ENCODE results near the gene RYR1.

The RYR1 gene

DNA sequence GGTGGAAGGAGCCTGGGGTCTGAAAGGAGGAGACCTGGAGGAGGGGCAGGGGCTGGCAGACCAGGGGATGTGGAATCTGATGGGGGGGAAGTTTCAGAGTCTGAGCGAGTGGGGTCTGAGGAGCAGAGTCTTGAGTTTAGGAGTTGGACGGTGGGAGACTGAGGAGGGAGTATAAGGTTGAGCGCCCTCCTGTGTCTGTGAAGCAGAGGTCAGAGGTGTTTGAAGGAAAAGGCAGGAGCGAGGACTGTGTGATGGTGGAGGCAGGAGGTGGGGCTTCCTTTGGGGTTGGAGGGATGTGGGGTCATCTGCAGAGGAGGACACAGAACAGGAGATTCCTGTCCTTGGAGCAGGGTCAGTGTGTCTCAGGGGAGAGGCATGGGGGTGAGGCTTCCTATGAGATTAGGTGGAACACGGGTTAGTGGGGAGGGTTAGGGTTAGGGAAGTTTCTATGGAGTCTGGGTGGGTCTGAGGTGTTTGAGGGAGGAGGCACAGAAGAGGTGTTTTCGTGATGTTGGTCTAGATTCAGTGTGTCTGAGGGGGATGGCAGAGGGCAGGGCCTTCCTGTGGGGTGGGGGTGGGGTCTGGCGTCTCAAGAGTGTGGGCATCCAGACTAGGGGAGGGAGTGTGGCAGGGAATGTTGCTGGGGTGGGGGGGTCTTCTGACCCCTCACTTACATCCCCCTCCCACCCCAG, 8.3 kb downstream of the RYR1 start:
- no peak overlapping the region for H3K4me3 ChIP-seq (ENCODE audit: low read depth, low read length)

DNA sequence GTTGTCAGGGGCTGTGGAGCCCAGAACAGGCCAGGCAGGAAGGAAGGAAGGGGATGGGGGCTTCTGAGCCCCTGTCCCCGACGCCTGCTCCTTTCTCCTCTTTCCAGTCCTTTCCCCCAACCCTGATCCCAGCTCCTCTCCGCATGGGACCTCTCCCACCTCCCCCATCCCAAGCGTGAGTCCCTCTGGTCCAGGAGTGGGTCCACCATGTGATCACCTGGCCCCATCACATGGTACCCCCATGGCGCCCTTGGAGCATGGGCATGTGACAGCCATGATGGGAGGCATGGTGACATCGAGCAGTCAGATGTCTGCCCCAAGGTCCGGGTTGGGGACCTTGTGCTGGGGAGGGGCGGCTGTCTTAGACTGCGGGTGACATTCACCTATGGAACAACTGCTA, 9.2 kb downstream of the RYR1 start:
- TF ChIP-seq, protein P1, sequence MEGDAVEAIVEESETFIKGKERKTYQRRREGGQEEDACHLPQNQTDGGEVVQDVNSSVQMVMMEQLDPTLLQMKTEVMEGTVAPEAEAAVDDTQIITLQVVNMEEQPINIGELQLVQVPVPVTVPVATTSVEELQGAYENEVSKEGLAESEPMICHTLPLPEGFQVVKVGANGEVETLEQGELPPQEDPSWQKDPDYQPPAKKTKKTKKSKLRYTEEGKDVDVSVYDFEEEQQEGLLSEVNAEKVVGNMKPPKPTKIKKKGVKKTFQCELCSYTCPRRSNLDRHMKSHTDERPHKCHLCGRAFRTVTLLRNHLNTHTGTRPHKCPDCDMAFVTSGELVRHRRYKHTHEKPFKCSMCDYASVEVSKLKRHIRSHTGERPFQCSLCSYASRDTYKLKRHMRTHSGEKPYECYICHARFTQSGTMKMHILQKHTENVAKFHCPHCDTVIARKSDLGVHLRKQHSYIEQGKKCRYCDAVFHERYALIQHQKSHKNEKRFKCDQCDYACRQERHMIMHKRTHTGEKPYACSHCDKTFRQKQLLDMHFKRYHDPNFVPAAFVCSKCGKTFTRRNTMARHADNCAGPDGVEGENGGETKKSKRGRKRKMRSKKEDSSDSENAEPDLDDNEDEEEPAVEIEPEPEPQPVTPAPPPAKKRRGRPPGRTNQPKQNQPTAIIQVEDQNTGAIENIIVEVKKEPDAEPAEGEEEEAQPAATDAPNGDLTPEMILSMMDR (IDR thresholded peaks at IDR 0.05; ENCODE audit: control insufficient read depth, extremely low read depth, insufficient read depth) = no peak
- no peak overlapping the region for H3K4me3 ChIP-seq (ENCODE audit: low read depth, low read length)
- DNase-seq (ENCODE audit: low read depth) = no peak

More for the DNA sequence above, 8.3 kb downstream of the RYR1 start:
- TF ChIP-seq, protein P1 (IDR thresholded peaks at IDR 0.05; ENCODE audit: control insufficient read depth, extremely low read depth, insufficient read depth) = no peak
- DNase-seq (ENCODE audit: low read depth) = no peak

DNA sequence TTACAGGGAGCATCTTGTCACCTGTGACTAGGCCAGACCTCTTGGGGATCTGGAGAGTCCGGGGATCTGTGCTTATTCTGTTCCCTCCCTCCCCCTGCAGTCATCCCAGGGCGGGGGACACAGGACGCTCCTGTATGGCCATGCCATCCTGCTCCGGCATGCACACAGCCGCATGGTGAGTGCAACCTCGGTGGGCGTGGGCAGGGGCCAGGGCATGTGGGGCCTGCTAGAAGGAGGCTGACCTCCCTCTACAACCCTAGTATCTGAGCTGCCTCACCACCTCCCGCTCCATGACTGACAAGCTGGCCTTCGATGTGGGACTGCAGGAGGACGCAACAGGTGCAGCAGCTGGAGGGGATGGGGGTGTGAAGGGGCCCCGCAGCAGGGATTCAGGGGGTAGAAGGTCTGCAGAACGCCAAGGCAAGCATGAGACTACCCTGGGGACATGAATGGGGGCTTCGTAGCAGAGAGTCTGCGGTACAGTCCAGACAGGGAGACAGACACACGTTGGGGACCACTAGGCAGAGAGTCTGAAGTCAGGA, 10.0 kb downstream of the RYR1 start:
- TF ChIP-seq, protein P1 (IDR thresholded peaks at IDR 0.05; ENCODE audit: control insufficient read depth, extremely low read depth, insufficient read depth) = no peak
- H3K4me3 ChIP-seq (ENCODE audit: low read depth, low read length) = no peak overlapping the region
- DNase-seq (ENCODE audit: low read depth) = no peak

DNA sequence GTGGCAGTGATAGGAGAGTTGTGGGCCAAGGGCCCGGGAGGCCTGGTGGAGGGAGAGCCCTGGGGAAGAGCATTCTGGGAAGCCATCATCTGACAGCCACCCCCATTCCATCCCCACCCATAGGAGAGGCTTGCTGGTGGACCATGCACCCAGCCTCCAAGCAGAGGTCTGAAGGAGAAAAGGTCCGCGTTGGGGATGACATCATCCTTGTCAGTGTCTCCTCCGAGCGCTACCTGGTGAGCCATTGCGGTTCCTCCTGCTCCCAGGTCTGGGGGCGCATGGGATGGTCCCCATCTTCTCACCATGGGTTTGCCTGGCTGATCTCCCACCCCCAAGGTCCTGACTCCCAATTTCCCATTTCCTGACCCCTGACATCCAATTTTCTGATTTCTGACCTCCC, 10.5 kb downstream of the RYR1 start:
- TF ChIP-seq, protein P1 (IDR thresholded peaks at IDR 0.05; ENCODE audit: control insufficient read depth, extremely low read depth, insufficient read depth) = no peak
- DNase-seq (ENCODE audit: low read depth) = no peak
- H3K4me3 ChIP-seq (ENCODE audit: low read depth, low read length) = no peak overlapping the region

DNA sequence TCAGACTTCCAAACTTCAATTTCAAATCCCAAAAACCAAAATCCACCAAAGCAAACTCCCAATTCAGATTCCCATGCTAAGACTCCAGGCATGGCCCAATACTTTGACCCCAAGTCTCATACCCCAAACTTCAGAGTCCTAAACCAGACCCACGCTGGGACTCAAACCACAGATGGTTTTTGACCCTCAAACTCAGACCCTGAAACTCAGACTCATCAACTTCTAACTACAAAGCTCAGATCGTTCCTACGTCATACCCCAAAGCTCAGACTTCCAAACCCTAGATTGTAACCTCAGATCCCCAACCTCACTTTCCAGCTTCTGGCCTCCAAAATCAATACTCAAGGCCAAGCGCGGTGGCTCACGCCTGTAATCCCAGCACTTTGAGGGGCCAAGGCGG, 11.9 kb downstream of the RYR1 start:
- TF ChIP-seq, protein P1 (IDR thresholded peaks at IDR 0.05; ENCODE audit: control insufficient read depth, extremely low read depth, insufficient read depth) = no peak
- no peak overlapping the region for H3K4me3 ChIP-seq (ENCODE audit: low read depth, low read length)
- no peak for DNase-seq (ENCODE audit: low read depth)

DNA sequence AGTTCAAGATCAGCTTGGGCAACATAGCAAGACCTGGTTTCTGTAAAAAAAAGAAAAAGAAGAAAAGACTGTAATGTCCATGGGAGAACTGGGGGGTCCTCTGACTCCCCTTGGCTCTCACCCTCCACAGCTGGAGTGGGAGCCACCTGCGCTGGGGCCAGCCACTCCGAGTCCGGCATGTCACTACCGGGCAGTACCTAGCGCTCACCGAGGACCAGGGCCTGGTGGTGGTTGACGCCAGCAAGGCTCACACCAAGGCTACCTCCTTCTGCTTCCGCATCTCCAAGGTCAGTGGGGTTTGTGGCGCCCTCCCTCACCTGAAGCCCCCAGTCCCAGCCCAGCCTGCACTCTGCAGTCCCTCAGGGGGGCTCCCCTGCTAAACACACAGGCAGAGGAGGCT, 14.7 kb downstream of the RYR1 start:
- TF ChIP-seq, protein P1 (IDR thresholded peaks at IDR 0.05; ENCODE audit: control insufficient read depth, extremely low read depth, insufficient read depth) = no peak
- no peak for DNase-seq (ENCODE audit: low read depth)
- H3K4me3 ChIP-seq (ENCODE audit: low read depth, low read length) = no peak overlapping the region

DNA sequence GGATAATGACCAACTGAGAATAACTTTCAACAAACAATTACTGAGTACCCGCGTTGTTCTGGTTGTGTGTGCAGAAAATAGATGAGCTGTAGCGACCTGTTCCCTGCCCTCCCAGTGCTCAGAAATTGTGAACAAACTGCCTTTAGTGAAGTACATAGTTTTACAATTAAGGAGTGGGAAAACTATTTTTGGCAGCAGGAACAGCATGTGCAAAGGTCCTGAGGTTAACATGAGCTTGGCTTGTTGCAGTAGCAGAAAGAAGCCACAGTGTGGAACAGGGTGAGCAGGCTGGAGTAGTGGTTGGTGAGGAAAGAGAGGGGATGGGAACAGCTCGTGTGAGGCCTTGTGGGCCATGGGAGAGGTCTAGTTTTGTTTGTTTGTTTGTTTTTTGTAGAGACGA, 16.0 kb downstream of the RYR1 start:
- DNase-seq (ENCODE audit: low read depth) = no peak
- H3K4me3 ChIP-seq (ENCODE audit: low read depth, low read length) = no peak overlapping the region
- TF ChIP-seq, protein P1 (IDR thresholded peaks at IDR 0.05; ENCODE audit: control insufficient read depth, extremely low read depth, insufficient read depth) = no peak
